GM21390 (cell line): ENCODE data around the gene UBE3D.
"Not testable (repeated sequence)": the region's sequence is repeated elsewhere in the genome, so short reads cannot be mapped to it uniquely, and the experiment has no call there.

Experiments used
- ATAC-seq: cut with Tn5 transposase; IDR thresholded peaks from one replicate; pipeline ENCODE4 v1.9.1; 2021; ENCODE audit not compliant: unreplicated experiment

The UBE3D gene

GRCh38 chr6:82979657-82980056 is 86.0 kb downstream of the UBE3D start:
- ATAC-seq, result no peak

GRCh38 chr6:82978362-82978945 is 87.2 kb downstream of the UBE3D start:
- no peak for ATAC-seq

GRCh38 chr6:82976179-82976578 is 89.5 kb downstream of the UBE3D start:
- ATAC-seq, result no peak

DNA sequence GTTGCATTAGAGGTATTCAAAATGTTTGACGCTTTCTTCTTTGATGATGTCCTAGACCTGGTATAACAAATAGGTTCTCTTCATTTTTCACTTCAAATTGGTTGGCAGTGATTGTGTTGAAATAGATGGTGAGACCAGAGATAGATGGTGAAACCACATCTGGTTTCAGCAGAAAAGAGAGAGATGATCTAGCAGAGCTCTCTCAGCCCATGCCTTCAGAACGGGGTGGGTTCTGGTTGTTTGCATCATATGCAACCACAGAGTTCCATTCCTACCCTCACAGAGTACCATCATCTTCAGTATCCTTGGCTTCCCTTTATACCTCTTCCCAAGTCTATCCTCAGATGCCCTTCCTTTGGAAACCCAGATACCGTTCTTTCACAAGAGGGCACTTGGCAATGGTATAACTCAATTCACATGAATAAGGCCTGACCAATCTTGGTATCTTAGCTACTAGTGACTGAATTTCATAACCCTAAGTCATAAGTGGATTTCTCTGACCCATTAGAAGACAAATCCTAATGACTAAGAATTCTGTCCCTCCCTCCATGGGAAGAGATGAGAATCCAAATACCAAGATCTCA is 93.7 kb downstream of the UBE3D start:
- no peak for ATAC-seq

DNA sequence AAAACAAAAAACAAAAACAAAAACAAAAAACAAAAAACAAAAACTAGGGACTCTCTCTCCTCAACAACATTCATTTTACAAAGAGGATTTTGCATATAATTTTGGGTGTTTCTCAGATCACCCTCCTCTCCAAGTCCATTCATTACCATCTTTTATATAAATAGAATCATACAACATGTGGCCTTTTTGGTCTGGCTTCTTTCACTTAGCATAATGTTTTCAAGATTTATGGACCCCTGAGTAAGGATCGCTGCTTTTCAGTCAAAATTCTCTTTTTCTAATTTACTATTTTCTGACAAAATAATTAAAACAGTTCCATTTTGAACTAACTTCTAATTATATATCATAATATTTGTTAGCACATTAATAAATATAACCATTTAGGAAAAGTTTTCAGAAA is 94.8 kb downstream of the UBE3D start:
- ATAC-seq, result no peak

DNA sequence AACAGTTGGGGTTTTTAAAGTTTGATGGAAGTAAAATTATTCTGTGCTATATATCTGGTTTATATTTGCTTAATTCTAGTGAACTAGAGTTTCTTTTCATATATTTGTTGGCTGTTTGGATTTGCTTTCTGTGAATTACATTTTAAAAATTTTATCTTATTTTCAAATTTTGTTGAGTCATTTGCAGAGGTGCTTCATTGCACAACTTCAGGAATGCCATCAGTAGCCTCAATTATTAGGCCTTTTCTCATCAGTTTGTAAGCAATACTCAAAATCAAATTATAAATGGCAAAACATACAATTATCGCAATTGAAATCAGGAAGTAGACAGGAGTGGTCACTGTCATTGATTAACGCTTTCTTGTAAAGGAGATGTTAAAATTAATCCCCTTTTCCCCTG is 96.9 kb downstream of the UBE3D start:
- ATAC-seq, result no peak

DNA sequence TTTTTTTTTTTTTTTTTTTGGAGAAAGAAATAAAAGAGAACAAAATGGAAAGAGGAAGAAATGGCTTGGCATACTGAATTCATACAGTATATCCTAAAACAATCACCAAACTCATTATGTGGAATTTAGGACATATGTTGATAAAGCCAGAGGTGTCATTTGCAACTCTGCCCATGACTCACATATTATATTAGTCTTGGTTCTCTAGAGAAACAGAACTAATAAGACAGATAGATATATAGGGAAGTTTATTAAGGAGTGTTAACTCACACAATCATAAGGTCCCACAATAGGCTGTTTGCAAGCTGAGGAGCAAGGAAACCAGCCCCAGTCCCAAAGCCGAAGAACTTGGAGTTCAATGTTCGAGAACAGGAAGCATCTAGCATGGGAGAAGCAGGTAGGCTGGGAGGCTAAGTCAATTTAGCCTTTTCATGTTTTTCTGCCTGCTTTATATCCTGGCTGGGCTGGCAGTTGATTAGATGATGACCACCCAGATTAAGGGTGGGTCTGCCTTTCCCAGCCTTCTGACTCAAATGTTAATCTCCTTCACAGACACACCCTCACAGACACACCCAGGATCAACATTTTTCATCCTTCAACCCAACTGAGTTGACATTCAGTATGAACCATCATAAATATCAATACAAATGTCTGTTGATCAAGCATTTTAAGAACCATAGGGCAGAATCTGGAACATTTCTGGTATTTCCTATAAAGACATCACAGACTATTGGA is 102.3 kb downstream of the UBE3D start:
- no peak for ATAC-seq

GRCh38 chr6:82959385-82959941 is 106.2 kb downstream of the UBE3D start:
- ATAC-seq, result no peak

- no peak for ATAC-seq
Measured at GRCh38 chr6:82958551-82958950, 107.1 kb downstream of the UBE3D start.

GRCh38 chr6:82957868-82958245 is 107.8 kb downstream of the UBE3D start:
- ATAC-seq, result no peak

DNA sequence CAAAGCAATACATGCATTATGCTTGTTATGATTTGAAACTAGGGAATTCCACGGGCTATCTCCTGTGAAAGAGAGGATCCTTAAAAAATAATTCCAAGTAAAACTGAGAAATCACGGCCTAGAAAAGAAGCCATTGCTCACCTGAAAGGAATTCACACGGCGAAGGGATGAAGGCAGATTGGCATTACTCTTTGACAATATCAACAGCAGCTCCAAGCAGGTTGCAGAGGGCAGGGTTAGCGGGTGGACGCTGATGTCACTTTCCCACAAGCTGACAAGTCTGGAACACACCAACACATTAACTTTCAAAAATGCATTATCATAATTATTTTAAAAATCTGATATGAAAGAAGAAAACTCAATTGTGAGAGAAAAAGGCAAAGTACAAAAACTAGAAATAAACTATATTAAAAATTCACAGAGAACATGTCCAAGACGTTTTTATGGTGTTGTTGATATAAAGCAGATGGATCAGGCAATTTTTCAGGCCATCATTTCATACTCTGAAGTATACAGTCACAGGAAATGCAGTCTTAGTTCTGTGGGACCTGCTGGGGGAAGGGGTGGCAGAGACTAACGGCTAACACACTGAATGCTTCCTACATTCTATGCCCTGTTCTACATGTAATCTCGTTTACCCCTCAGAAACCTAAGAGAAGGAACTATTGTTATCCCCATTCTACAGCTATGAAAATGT is 108.3 kb downstream of the UBE3D start:
- no peak for ATAC-seq

DNA sequence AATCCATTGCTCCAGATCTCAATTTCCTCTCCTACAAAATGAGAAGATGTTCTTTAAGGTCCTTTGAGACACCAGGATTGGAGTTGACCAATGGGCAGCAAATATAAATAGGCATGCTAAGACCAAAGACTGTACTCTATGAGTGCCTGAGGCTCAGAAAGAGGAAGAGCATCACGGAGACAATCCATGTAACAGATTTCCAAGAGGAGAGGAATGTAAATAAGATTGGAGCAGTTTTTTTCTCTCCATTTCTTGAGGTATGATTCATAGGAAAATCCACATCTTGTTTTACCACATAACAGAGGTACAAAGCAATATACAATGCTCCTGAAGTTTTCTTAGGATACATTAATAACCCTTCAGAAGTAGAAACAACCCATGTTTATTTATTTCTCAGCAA is 109.8 kb downstream of the UBE3D start:
- no peak for ATAC-seq

GRCh38 chr6:82954937-82955577 is 110.6 kb downstream of the UBE3D start:
- ATAC-seq, result no peak

- ATAC-seq, result no peak
Measured at GRCh38 chr6:82954356-82954755, 111.3 kb downstream of the UBE3D start.

DNA sequence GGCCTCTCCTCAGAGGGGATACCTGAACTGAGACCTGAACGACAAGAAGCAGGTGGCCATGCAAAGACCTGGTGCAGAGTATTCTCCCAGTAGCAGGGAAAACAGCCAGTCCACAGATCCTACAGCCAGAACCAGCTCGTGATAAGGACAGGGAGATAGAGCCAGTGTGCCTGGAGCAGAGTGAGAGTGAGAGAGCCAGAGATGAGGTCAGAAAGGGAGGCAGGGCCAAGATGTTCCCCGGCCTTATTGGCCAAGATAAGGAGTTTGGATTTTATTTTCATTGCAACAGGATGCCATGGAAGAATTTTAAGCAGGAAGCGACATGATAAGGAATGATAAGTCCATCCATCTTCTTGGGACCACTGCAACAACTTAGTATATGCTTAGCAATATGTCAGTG is 111.8 kb downstream of the UBE3D start:
- ATAC-seq, result no peak

DNA sequence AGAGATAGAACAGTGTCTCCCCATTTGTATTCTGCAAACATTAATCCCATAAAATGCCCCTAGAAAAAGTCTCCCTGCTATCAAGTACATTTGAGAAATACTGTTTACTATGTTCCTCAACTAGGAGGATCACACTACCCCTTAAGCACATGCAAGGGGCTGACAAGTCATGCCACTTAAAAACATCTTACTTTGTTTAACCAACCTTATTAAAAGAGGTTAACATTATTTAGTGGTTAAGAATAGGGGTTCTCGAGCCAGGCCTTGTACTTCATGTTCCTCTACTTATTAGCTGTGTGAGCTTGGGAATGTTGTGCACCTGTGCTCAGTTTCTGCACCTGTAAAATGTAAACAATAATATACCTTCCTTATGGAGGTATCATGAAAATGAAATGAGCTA is 113.7 kb downstream of the UBE3D start:
- ATAC-seq, result no peak

GRCh38 chr6:82951389-82951788 is 114.3 kb downstream of the UBE3D start:
- no peak for ATAC-seq

DNA sequence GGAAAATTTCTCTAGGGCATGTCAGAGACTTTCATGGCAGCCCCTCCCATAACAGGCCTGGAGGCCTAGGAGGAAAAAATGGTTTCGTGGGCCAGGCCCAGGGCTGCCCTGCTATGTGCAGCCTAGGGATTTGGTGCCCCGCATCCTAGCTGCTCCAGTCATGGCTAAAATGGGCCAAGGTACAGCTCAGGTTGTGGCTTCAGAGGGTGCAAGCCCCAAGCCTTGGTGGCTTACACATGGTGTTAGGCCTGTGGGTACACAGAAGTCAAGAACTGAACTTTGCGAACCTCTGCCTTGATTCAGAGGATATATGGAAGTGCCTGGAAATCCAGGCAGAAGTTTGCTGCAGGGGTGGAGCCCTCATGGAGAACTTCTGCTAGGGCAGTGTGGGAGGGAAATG is 134.7 kb downstream of the UBE3D start:
- ATAC-seq, result not testable (repeated sequence)

DNA sequence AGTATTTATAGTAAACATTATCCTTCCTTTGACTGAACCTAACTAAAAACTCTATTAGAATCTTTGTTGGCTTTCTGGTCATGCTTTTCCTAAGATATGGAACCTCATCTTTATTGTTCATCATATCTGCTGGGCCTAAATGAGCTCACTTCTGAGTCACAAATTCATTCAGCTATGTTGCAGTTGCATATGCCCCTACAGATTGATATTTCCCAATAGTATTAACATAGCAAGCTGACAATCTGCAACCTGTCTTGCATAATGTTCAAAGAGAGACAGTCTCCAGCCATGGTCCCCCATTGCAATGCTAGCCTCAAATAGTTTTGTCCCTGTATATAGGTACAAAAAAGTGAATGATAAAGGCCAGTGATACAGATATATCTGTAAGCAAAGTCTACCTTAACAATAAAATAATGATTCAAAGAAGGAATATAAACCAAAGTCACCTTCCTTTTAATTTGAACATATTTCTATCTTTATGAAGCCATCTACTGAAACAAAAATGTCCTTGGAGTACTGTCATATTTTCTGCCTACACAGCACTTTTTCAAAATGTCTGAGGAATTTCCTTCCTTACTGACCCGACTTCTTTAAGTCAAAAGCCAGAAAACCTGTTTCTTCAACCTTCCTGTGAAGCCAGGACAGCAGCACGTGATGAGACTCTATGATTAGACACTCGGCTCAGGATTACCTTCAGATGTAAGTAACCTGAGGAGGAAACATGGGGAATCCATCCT is 140.7 kb downstream of the UBE3D start:
- ATAC-seq, result no peak

GRCh38 chr6:82921258-82921657 is 144.4 kb downstream of the UBE3D start:
- no peak for ATAC-seq
